H1 (cell line): ENCODE results near the gene CD99. TPM values are rescaled to one million over a fixed set of nuclear protein-coding genes. Genes with fewer than 3 reads are reported as not detected.

ENCODE experiments used
- CTCF ChIA-PET: fragments of 300-600 bp; sonication (Branson Sonifier 250); formaldehyde crosslinking; loops from one replicate; lab custom pipeline; 2021; ENCODE audit not compliant: partially characterized antibody; lab: Charles Lee
- POLR2A ChIA-PET: fragments of 300-600 bp; sonication (Branson Sonifier 250); formaldehyde crosslinking; loops from one replicate; lab custom pipeline; 2021; ENCODE audit warnings: inconsistent platforms; ENCODE audit not compliant: partially characterized antibody; lab: Charles Lee
- DNase-seq, 2 experiments: peaks; one replicate each; pipeline versions ENCODE4 v3.0.0 to v3.0.0-alpha.2; 2010 to 2022; ENCODE audit warnings: low spot score in 2 of 2, low read depth in 1 of 2, mixed read lengths in 1 of 2
- FAIRE-seq: peaks from 2 replicates; lab custom pipeline; 2011; peaks lifted over from hg19 to GRCh38; lab: Jason Lieb, UNC
- H2AFZ ChIP-seq: 2 replicates; pipeline ENCODE4 v1.8.1; 2012; ENCODE audit warnings: low read length, inconsistent platforms
- H2AK5ac ChIP-seq: 2 replicates; pipeline ENCODE4 v1.6.1; 2013; ENCODE audit warnings: low read depth, low read length
- H2BK120ac ChIP-seq: replicated peaks from 2 replicates; pipeline ENCODE3; 2013; ENCODE audit warnings: low read depth, low read length, inconsistent platforms
- H2BK12ac ChIP-seq: 2 replicates; pipeline ENCODE4 v1.6.1; 2013; ENCODE audit warnings: low read depth, low read length
- H2BK15ac ChIP-seq: 2 replicates; pipeline ENCODE4 v1.6.1; 2013; ENCODE audit warnings: low read length
- H2BK20ac ChIP-seq: 2 replicates; pipeline ENCODE4 v1.6.1; 2013; ENCODE audit warnings: low read length
- H2BK5ac ChIP-seq: 2 replicates; pipeline ENCODE4 v1.6.1; 2013; ENCODE audit warnings: low read depth, low read length
- H3K14ac ChIP-seq: 2 replicates; pipeline ENCODE4 v1.6.1; 2013; ENCODE audit warnings: inconsistent platforms; ENCODE audit not compliant: insufficient read length
- H3K18ac ChIP-seq: 2 replicates; pipeline ENCODE4 v1.6.1; 2013; ENCODE audit warnings: low read length; ENCODE audit errors: extremely low read depth
- H3K23ac ChIP-seq: 2 replicates; pipeline ENCODE4 v1.6.1; 2013; ENCODE audit warnings: inconsistent platforms; ENCODE audit not compliant: insufficient read length
- H3K23me2 ChIP-seq: 2 replicates; pipeline ENCODE4 v1.6.1; 2013; ENCODE audit warnings: low read depth, low read length
- H3K27ac ChIP-seq: 2 replicates; pipeline ENCODE4 v1.6.1; 2011; ENCODE audit warnings: low read depth, low read length, inconsistent platforms
- H3K27me3 ChIP-seq, 4 experiments: replicated peaks in 1 of 4; 1 replicate in 1 of 4; 2 replicates in 3 of 4; pipeline versions ENCODE4 v1.6.1 to v1.8.1; 2011 to 2013; ENCODE audit warnings: low read length in 3 of 4, mild to moderate bottlenecking in 3 of 4, inconsistent platforms in 2 of 4, mixed read lengths in 2 of 4, moderate library complexity in 1 of 4; ENCODE audit not compliant: control insufficient read depth in 3 of 4, insufficient read depth in 3 of 4; ENCODE audit errors: extremely low read depth in 1 of 4
- H3K36me3 ChIP-seq, 4 experiments: 2 replicates each; pipeline versions ENCODE4 v1.6.1 to v1.8.1; 2011 to 2013; ENCODE audit warnings: mild to moderate bottlenecking in 4 of 4, low read length in 3 of 4, moderate library complexity in 2 of 4, control low read depth in 1 of 4, inconsistent platforms in 1 of 4; ENCODE audit not compliant: insufficient read depth in 4 of 4, control insufficient read depth in 2 of 4
- H3K4ac ChIP-seq: replicated peaks from 2 replicates; pipeline ENCODE3; 2013; ENCODE audit warnings: low read length, low read depth, mixed read lengths, inconsistent platforms; ENCODE audit not compliant: insufficient read length
- H3K4me1 ChIP-seq, 4 experiments: replicated peaks in 1 of 4; 1 replicate in 1 of 4; 2 replicates in 3 of 4; pipeline versions ENCODE4 v1.6.1 to v1.8.1; 2011 to 2013; ENCODE audit warnings: low read length in 3 of 4, inconsistent platforms in 2 of 4, mixed read lengths in 1 of 4; ENCODE audit not compliant: insufficient read depth in 4 of 4, control insufficient read depth in 3 of 4
- H3K4me2 ChIP-seq, 2 experiments: 2 replicates each; pipeline versions ENCODE4 v1.6.1 to v1.8.1; 2011 to 2013; ENCODE audit warnings: low read depth in 2 of 2, low read length in 2 of 2, control low read depth in 1 of 2, inconsistent platforms in 1 of 2, mild to moderate bottlenecking in 1 of 2; ENCODE audit not compliant: insufficient read depth in 1 of 2
- H3K4me3 ChIP-seq, 4 experiments: fragments of 200-600, 300-600 bp in 1 of 4; sonication (generic), shearing (Covaris generic), sonication (Bioruptor Twin) in 1 of 4; 2 replicates each; pipeline versions ENCODE4 v1.5.1 to v1.8.1; 2011 to 2016; ENCODE audit warnings: low read length in 4 of 4, low read depth in 3 of 4, control low read depth in 2 of 4, inconsistent platforms in 2 of 4, mild to moderate bottlenecking in 2 of 4, mixed read lengths in 1 of 4, moderate library complexity in 1 of 4; ENCODE audit not compliant: insufficient read depth in 2 of 4; ENCODE audit errors: extremely low read depth in 1 of 4
- H3K56ac ChIP-seq: replicated peaks from 2 replicates; pipeline ENCODE3; 2013; ENCODE audit warnings: low read depth, mild to moderate bottlenecking, mixed read lengths, low read length, inconsistent platforms; ENCODE audit not compliant: insufficient read length
- H3K79me1 ChIP-seq: 2 replicates; pipeline ENCODE4 v1.6.1; 2013; ENCODE audit warnings: low read depth, low read length, control low read depth
- H3K79me2 ChIP-seq, 2 experiments: 2 replicates each; pipeline versions ENCODE4 v1.6.1 to v1.8.1; 2012 to 2013; ENCODE audit warnings: low read length in 2 of 2, mild to moderate bottlenecking in 2 of 2, inconsistent platforms in 1 of 2; ENCODE audit not compliant: insufficient read depth in 2 of 2, control insufficient read depth in 1 of 2
- H3K9ac ChIP-seq, 4 experiments: replicated peaks in 1 of 4; 1 replicate in 1 of 4; 2 replicates in 3 of 4; pipeline versions ENCODE4 v1.6.1 to v1.8.1; 2011 to 2013; ENCODE audit warnings: low read depth in 3 of 4, low read length in 3 of 4, control low read depth in 2 of 4, mild to moderate bottlenecking in 2 of 4, moderate library complexity in 2 of 4, inconsistent platforms in 1 of 4; ENCODE audit errors: extremely low read depth in 1 of 4
- H3K9me3 ChIP-seq, 2 experiments: 2 replicates each; pipeline versions ENCODE4 v1.6.1 to v1.8.1; 2012 to 2013; ENCODE audit warnings: mild to moderate bottlenecking in 2 of 2, moderate library complexity in 2 of 2, control low read depth in 1 of 2, inconsistent platforms in 1 of 2, low read depth in 1 of 2, low read length in 1 of 2, mixed read lengths in 1 of 2; ENCODE audit not compliant: insufficient read depth in 2 of 2
- H4K20me1 ChIP-seq, 2 experiments: replicated peaks in 1 of 2; 2 replicates each; pipeline versions ENCODE3 to v1.8.1; 2011 to 2013; ENCODE audit warnings: inconsistent platforms in 2 of 2, low read length in 2 of 2, mild to moderate bottlenecking in 1 of 2; ENCODE audit not compliant: insufficient read depth in 2 of 2, control insufficient read depth in 1 of 2
- H4K5ac ChIP-seq: 2 replicates; pipeline ENCODE4 v1.6.1; 2013; ENCODE audit warnings: low read length, low read depth, mixed read lengths, inconsistent platforms; ENCODE audit not compliant: insufficient read length
- H4K8ac ChIP-seq: 2 replicates; pipeline ENCODE4 v1.8.0; 2013; ENCODE audit warnings: mild to moderate bottlenecking, moderate library complexity, low read length, inconsistent platforms; ENCODE audit not compliant: insufficient read depth; ENCODE audit errors: extremely low read depth
- H4K91ac ChIP-seq: replicated peaks from 2 replicates; pipeline ENCODE3; 2013; ENCODE audit warnings: low read length, mixed read lengths, inconsistent platforms; ENCODE audit not compliant: insufficient read length
- EP300 ChIP-seq, 2 experiments: IDR thresholded peaks; 1 replicate in 1 of 2; 2 replicates in 1 of 2; pipeline ENCODE4 v1.6.1; 2011 to 2012; ENCODE audit warnings: low read depth in 2 of 2, low read length in 2 of 2, mild to moderate bottlenecking in 2 of 2, borderline replicate concordance in 1 of 2, inconsistent platforms in 1 of 2, moderate library complexity in 1 of 2
- EZH2 ChIP-seq: fragments of 200-600 bp; sonication (generic); IDR thresholded peaks from 2 replicates; pipeline ENCODE4 v1.7.1; 2012; ENCODE audit warnings: low read depth, mild to moderate bottlenecking, moderate library complexity, low read length, inconsistent platforms; ENCODE audit not compliant: severe bottlenecking
- GABPA ChIP-seq: IDR thresholded peaks from 2 replicates; pipeline ENCODE4 v1.6.1; 2011; ENCODE audit warnings: mild to moderate bottlenecking, low read length, moderate library complexity, borderline replicate concordance; ENCODE audit not compliant: insufficient read depth
- HDAC2 ChIP-seq, 2 experiments: fragments of 300-600 bp in 1 of 2; sonication (generic) in 1 of 2; IDR thresholded peaks; 2 replicates each; pipeline ENCODE4 v1.6.1; 2011 to 2012; ENCODE audit warnings: low read depth in 2 of 2, low read length in 2 of 2, mild to moderate bottlenecking in 2 of 2, moderate library complexity in 2 of 2, borderline replicate concordance in 1 of 2, inconsistent platforms in 1 of 2
- HDAC6 ChIP-seq: IDR thresholded peaks from one replicate; pipeline ENCODE4 v1.7.1; 2012; ENCODE audit warnings: low read depth, mild to moderate bottlenecking, inconsistent platforms, low read length, moderate library complexity
- SIN3A ChIP-seq, 2 experiments: IDR thresholded peaks in 1 of 2; conservative IDR thresholded peaks in 1 of 2; 2 replicates each; pipeline ENCODE4 v1.6.1; 2011 to 2012; ENCODE audit warnings: low read length in 2 of 2, improper control_type of control experiment in 1 of 2, low read depth in 1 of 2, mild to moderate bottlenecking in 1 of 2
- TCF12 ChIP-seq: IDR thresholded peaks from 2 replicates; pipeline ENCODE4 v1.6.1; 2011; ENCODE audit warnings: low read depth, mild to moderate bottlenecking, low read length
- WGBS, 2 experiments: shearing (Covaris generic) in 1 of 2; methylation state at CpG; one replicate each; pipeline versions ENCODE4 v1.1.6 to v1.1.7; 2013 to 2015; ENCODE audit warnings: low lambda C conversion rate in 2 of 2, mixed read lengths in 2 of 2, inconsistent platforms in 1 of 2, low coverage in 1 of 2, missing lambda C conversion rate in 1 of 2; ENCODE audit not compliant: insufficient replicate concordance in 2 of 2, insufficient coverage in 1 of 2, insufficient read length in 1 of 2; ENCODE audit errors: extremely low coverage in 1 of 2, missing lambda C conversion rate in 1 of 2; 5-methylcytosine and 5-hydroxymethylcytosine counted together
- polyA plus RNA-seq, 7 experiments: library from polyadenylated mRNA; depleted of rRNA in 3 of 7; stranded (reverse) in 5 of 7; unstranded in 2 of 7; fragments of >200 nt in 5 of 7; fragments of 200-250 nt in 2 of 7; gene quantifications; 1 replicate in 5 of 7; 2 replicates in 1 of 7; 4 replicates in 1 of 7; pipeline versions ENCODE4 v1.2.1 to v1.2.3, GENCODE V29; 2011 to 2013; ENCODE audit warnings: missing spikeins in 2 of 7, mixed read lengths in 2 of 7
- total RNA-seq: library from RNA; stranded (reverse); fragmentation: NEBNext Ultra II Directional; extraction: Animal tissue kit (Norgen Biotek cat#: 25700); gene quantifications from 2 replicates; pipeline ENCODE4 v1.2.1, GENCODE V29; 2021

CD99 gene
- total and polyA plus RNA-seq, 2 of the 8 experiments (the other 6 are each of a cell fraction or from before 2014, with no cell fraction given), result 30.1 to 47.8 TPM

GRCh38 chrX:2645563-2645962 lies 45.5 kb upstream of the CD99 start:
- H3K4me3 ChIP-seq, result no peak overlapping the region
- no peak overlapping the region for H3K9ac ChIP-seq
- H3K4me1 ChIP-seq, result no peaks in the 10 kb centered on the region
- ChIA-PET CTCF (no interaction called here), POLR2A (no interaction called here)
- no peak overlapping the region for H3K4me2 ChIP-seq
- no peak overlapping the region for H2AFZ ChIP-seq
- TF ChIP-seq EZH2 (no peak), HDAC6 (no peak), GABPA (no peak), EP300 (IDR thresholded peaks at IDR 0.05; ENCODE audit: borderline replicate concordance in 1 of 2, low read depth in 2 of 2, low read length in 2 of 2) (no peak), SIN3A (conservative IDR thresholded peaks at IDR 0.05 in 1 of 2, IDR thresholded peaks at IDR 0.05 in 1 of 2; ENCODE audit: low read depth in 1 of 2, low read length in 2 of 2) (no peak), HDAC2 (IDR thresholded peaks at IDR 0.05; ENCODE audit: borderline replicate concordance in 1 of 2, low read depth in 2 of 2, low read length in 2 of 2) (no peak), TCF12 (no peak)
- H3K14ac ChIP-seq, result no peak overlapping the region
- H3K56ac ChIP-seq, result no peak overlapping the region
- H3K79me1 ChIP-seq, result no peaks in the 10 kb centered on the region; the same call in 1 of the 2 replicates
- H2AK5ac ChIP-seq, result peak overlapping the region; percentile 60; the same call in 1 of the 2 replicates
- no peak overlapping the region for H2BK15ac ChIP-seq
- FAIRE-seq (no peak), DNase-seq (no peak)
- 63% methylated on average over 5 of the region's 5 CpGs; no CpG with 5 or more reads in 1 of the 2 experiments for WGBS, 2 experiments
- H4K20me1 ChIP-seq, result peaks cover 0 to 2% of the 10 kb centered on the region in 2 experiments
- H3K79me2 ChIP-seq, result no peaks in the 10 kb centered on the region
- H2BK5ac ChIP-seq, result no peak overlapping the region
- no peak overlapping the region for H4K91ac ChIP-seq
- no peak overlapping the region for H3K23ac ChIP-seq
- H3K36me3 ChIP-seq, result peaks cover 0 to 18% (median 6%) of the 10 kb centered on the region in 4 experiments; a peak in 4 of 8 replicates
- H3K27me3 ChIP-seq, result no peaks in the 10 kb centered on the region
- H3K23me2 ChIP-seq, result peaks cover 11% of the 10 kb centered on the region
- H3K9me3 ChIP-seq, result no peaks in the 10 kb centered on the region
- no peak overlapping the region for H3K27ac ChIP-seq
- H3K4ac ChIP-seq, result no peak overlapping the region
- H2BK120ac ChIP-seq, result no peak overlapping the region
- H2BK12ac ChIP-seq, result 0 out of 2 replicates have a peak overlapping the region, but pooled peaks have one; percentile 19
- H4K5ac ChIP-seq, result no peak overlapping the region
- H3K18ac ChIP-seq, result no peak overlapping the region
- H4K8ac ChIP-seq, result no peak overlapping the region
- H2BK20ac ChIP-seq, result no peak overlapping the region
